ENCODE measurements around the gene LMF1. TPM values are rescaled to one million over a fixed set of nuclear protein-coding genes. Genes with fewer than 3 reads are reported as not detected.

Gene LMF1
- total and polyA plus RNA-seq, 2 donors (not counting 1 experiment from before 2014, with no cell fraction given), result 36.4 to 63.2 TPM

DNA sequence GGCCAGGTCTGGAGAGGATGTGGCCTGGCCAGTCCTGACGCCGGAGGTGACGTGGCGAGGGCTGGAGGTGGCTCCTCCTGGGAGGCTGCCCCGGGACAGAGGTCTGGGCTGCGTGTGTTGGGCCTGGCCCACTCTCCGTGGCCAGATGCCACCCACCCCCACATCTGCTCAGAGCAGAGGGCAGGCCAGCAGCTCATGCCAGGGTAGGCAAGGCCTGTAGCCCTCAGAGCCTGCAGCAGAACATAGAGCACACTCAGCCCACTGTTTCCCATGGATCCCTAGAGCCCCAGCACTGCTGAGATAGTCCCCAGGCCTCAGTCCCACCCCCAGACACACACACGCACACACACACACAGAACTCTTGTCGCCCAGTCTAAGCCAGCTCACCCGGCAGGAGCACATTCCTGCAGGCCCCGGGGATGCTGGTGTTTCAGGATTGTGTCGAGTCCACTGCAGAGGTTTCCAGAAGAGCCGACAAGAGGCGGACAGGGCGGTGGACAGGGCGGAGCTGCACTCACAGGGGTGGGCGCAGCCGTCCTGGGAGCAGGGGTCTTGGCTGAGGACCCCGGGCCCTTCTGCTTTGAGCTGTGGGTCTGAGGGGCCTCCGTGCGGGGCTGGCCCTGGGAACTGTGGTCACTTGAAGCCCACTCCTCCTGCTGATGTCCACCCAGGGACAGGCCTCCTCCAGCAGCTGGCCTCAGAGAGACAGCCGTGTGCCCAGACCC lies 44.1 kb upstream of the LMF1 start:
- no peak for TF ChIP-seq EZH2 (IDR thresholded peaks at IDR 0.05; ENCODE audit: borderline replicate concordance, insufficient read depth, low read depth, low read length, poor library complexity, severe bottlenecking)
- intact Hi-C loops (cut with micrococcal nuclease), result no loop called here
- 94% methylated on average over 22 of the region's 22 CpGs for WGBS (ENCODE audit: insufficient coverage)
- Mint-ChIP-seq H3K27ac (no peak overlapping the region), H3K4me1 (no peaks in the 10 kb centered on the region), H3K27me3 (peaks cover 3% of the 10 kb centered on the region), H3K4me3 (no peak overlapping the region), H3K9me3 (ENCODE audit: insufficient read depth) (no peaks in the 10 kb centered on the region)
- Histone ChIP-seq H3K9me3 (ENCODE audit: control extremely low read depth in 1 of 3, control insufficient read depth in 2 of 3, insufficient read depth in 1 of 3, low read length in 2 of 3) (peaks cover 0 to 5% (median 0%) of the 10 kb centered on the region in 3 donors), H3K27me3 (replicated peaks in 1 of 4; ENCODE audit: control extremely low read depth in 1 of 4, control insufficient read depth in 3 of 4, insufficient read depth in 4 of 4, low read length in 3 of 4) (no peaks in the 10 kb centered on the region), H2AFZ (ENCODE audit: insufficient read depth, low read depth, low read length, poor library complexity, severe bottlenecking) (no peak overlapping the region), H3K36me3 (replicated peaks in 1 of 2; ENCODE audit: control extremely low read depth in 1 of 2, control insufficient read depth in 1 of 2, extremely low read depth in 1 of 2, insufficient read depth in 2 of 2, low read length in 1 of 2) (no peaks in the 10 kb centered on the region), H3K79me2 (ENCODE audit: control insufficient read depth, insufficient read depth, low read length) (no peaks in the 10 kb centered on the region), H3K4me2 (replicated peaks; ENCODE audit: low read depth, low read length, poor library complexity, severe bottlenecking) (no peak overlapping the region), H4K20me1 (ENCODE audit: control insufficient read depth, insufficient read depth, low read length, poor library complexity, severe bottlenecking) (no peaks in the 10 kb centered on the region), H3K4me1 (ENCODE audit: control insufficient read depth in 2 of 2, insufficient read depth in 2 of 2, low read length in 2 of 2) (no peaks in the 10 kb centered on the region), H3K27ac (ENCODE audit: low read length in 2 of 2) (no peak overlapping the region), H3K9ac (ENCODE audit: low read length) (no peak overlapping the region), H3K4me3 (ENCODE audit: control extremely low read depth in 1 of 5, extremely low read depth in 1 of 5, insufficient read depth in 1 of 5, low read depth in 2 of 5, low read length in 4 of 5) (no peak overlapping the region)
- DNase-seq (no peak), ATAC-seq (ENCODE audit: low read depth) (no peak)
- ChIA-PET CTCF (no interaction called here), POLR2A (no interaction called here)

DNA sequence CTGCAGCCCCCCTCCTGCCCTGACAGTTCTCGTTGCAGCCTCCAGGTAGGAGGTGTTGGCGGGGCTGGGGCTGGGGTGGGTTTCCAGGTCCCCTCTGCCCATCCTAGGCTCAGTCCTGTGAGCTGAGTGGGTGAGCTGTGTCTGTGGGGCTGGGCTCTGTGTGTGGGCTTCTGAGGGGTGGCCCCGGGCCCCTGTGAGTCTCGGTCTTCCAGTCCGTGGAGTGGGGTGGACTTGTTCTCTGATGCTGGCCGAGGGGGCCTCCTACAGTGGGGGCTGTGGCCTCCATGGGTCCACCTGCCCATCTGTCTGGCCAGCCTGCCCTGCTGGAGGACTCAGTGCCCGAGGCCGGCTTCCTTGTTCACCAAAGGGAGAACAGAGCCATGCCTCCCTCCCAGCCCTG lies 43.4 kb upstream of the LMF1 start:
- Histone ChIP-seq H3K4me1 (ENCODE audit: control insufficient read depth in 2 of 2, insufficient read depth in 2 of 2, low read length in 2 of 2) (no peaks in the 10 kb centered on the region), H4K20me1 (ENCODE audit: control insufficient read depth, insufficient read depth, low read length, poor library complexity, severe bottlenecking) (no peaks in the 10 kb centered on the region), H3K36me3 (replicated peaks in 1 of 2; ENCODE audit: control extremely low read depth in 1 of 2, control insufficient read depth in 1 of 2, extremely low read depth in 1 of 2, insufficient read depth in 2 of 2, low read length in 1 of 2) (no peaks in the 10 kb centered on the region), H3K4me3 (ENCODE audit: control extremely low read depth in 1 of 5, extremely low read depth in 1 of 5, insufficient read depth in 1 of 5, low read depth in 2 of 5, low read length in 4 of 5) (no peak overlapping the region), H3K79me2 (ENCODE audit: control insufficient read depth, insufficient read depth, low read length) (no peaks in the 10 kb centered on the region), H2AFZ (ENCODE audit: insufficient read depth, low read depth, low read length, poor library complexity, severe bottlenecking) (no peak overlapping the region), H3K27ac (ENCODE audit: low read length in 2 of 2) (no peak overlapping the region), H3K9me3 (ENCODE audit: control extremely low read depth in 1 of 3, control insufficient read depth in 2 of 3, insufficient read depth in 1 of 3, low read length in 2 of 3) (peaks cover 0 to 5% (median 0%) of the 10 kb centered on the region in 3 donors), H3K9ac (ENCODE audit: low read length) (no peak overlapping the region), H3K4me2 (replicated peaks; ENCODE audit: low read depth, low read length, poor library complexity, severe bottlenecking) (no peak overlapping the region), H3K27me3 (replicated peaks in 1 of 4; ENCODE audit: control extremely low read depth in 1 of 4, control insufficient read depth in 3 of 4, insufficient read depth in 4 of 4, low read length in 3 of 4) (no peaks in the 10 kb centered on the region)
- WGBS (ENCODE audit: insufficient coverage), result 82% methylated on average over 8 of the region's 8 CpGs
- ATAC-seq (ENCODE audit: low read depth) (no peak), DNase-seq (no peak)
- Mint-ChIP-seq H3K9me3 (ENCODE audit: insufficient read depth) (no peaks in the 10 kb centered on the region), H3K27ac (no peak overlapping the region), H3K27me3 (peaks cover 3% of the 10 kb centered on the region), H3K4me3 (no peak overlapping the region), H3K4me1 (no peaks in the 10 kb centered on the region)
- ChIA-PET CTCF (no interaction called here), POLR2A (no interaction called here)
- TF ChIP-seq EZH2 (IDR thresholded peaks at IDR 0.05; ENCODE audit: borderline replicate concordance, insufficient read depth, low read depth, low read length, poor library complexity, severe bottlenecking), result no peak
- TF ChIP-seq, protein P1, sequence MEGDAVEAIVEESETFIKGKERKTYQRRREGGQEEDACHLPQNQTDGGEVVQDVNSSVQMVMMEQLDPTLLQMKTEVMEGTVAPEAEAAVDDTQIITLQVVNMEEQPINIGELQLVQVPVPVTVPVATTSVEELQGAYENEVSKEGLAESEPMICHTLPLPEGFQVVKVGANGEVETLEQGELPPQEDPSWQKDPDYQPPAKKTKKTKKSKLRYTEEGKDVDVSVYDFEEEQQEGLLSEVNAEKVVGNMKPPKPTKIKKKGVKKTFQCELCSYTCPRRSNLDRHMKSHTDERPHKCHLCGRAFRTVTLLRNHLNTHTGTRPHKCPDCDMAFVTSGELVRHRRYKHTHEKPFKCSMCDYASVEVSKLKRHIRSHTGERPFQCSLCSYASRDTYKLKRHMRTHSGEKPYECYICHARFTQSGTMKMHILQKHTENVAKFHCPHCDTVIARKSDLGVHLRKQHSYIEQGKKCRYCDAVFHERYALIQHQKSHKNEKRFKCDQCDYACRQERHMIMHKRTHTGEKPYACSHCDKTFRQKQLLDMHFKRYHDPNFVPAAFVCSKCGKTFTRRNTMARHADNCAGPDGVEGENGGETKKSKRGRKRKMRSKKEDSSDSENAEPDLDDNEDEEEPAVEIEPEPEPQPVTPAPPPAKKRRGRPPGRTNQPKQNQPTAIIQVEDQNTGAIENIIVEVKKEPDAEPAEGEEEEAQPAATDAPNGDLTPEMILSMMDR (IDR thresholded peaks at IDR 0.05), result no peak
- intact Hi-C loops (cut with micrococcal nuclease), result no loop called here

Measured in B cell (primary cell).